Ramos (cell line): ENCODE data around the gene MFSD12.
"Not testable (repeated sequence)": the region's sequence is repeated elsewhere in the genome, so short reads cannot be mapped to it uniquely, and the experiment has no call there.

Source experiments
- in situ Hi-C: fragments of 300-500 bp; cut with MboI; formaldehyde crosslinking; loops from one replicate; pipeline ENCODE4 v1.14.3; 2022; ENCODE audit warnings: low sequenced_read_pairs; ENCODE audit not compliant: unreplicated experiment

Gene MFSD12

DNA sequence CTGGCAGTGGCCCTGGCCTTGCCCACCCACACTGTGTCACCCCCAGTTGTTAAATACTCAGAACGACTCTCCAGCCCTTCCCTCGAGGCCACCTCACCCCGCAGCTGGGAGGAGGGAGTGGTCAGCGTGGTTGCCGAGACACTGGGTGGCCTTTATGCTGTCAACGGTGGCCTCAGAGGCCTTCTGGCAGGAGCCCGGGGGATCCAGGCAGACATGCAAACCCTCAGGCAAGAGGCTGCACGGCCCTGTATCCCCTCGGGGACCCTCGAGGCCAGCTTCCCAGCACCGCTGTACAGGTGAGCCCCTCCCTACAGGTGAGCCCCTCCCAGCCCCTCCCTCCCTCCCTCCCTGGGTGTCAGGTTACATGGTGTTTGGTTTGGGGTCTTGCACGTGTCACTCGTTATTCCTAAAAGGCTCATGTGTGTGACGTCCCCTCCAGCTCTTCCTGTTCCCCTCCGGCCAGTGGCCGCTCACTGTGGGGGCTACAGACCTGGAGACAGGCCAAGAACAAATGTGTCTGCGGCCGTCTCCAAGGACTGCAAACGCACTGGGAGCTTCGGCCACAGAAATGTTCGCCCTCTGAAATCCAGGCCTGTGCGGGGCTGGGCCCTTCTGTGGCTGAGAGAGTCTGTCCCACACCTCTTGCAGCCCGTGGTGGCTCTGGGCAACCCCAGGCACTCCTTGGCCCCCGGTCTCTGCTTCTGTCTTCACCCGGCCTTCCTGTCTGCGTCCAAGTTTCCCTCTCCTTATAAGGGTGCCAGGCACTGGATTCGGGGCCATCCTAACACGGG is 18.2 kb downstream of the MFSD12 start, which contains the start of gene TEKTIP1:
TSS of gene TEKTIP1 (plus strand) at position 210 of the 791 bp plus-strand sequence. CDS start at position 214, 4 bp downstream.
- in situ Hi-C loops, result no loop called here

- in situ Hi-C loops, result no loop called here
These were observed 19.0 kb downstream of the MFSD12 start for GRCh38 chr19:3538258-3538929.

GRCh38 chr19:3537438-3538240 is 19.7 kb downstream of the MFSD12 start:
- in situ Hi-C loops, result no loop called here

GRCh38 chr19:3537101-3537437 is 20.3 kb downstream of the MFSD12 start:
- in situ Hi-C loops, result no loop called here

- in situ Hi-C loops, result no loop called here
These were observed 20.8 kb downstream of the MFSD12 start for GRCh38 chr19:3536429-3537100.

GRCh38 chr19:3535981-3536380 is 21.4 kb downstream of the MFSD12 start:
- in situ Hi-C loops, result no loop called here

- in situ Hi-C loops, result no loop called here
These were observed 21.8 kb downstream of the MFSD12 start for GRCh38 chr19:3535563-3535965.

- in situ Hi-C loops, result no loop called here
These were observed 22.2 kb downstream of the MFSD12 start for GRCh38 chr19:3535235-3535535.

DNA sequence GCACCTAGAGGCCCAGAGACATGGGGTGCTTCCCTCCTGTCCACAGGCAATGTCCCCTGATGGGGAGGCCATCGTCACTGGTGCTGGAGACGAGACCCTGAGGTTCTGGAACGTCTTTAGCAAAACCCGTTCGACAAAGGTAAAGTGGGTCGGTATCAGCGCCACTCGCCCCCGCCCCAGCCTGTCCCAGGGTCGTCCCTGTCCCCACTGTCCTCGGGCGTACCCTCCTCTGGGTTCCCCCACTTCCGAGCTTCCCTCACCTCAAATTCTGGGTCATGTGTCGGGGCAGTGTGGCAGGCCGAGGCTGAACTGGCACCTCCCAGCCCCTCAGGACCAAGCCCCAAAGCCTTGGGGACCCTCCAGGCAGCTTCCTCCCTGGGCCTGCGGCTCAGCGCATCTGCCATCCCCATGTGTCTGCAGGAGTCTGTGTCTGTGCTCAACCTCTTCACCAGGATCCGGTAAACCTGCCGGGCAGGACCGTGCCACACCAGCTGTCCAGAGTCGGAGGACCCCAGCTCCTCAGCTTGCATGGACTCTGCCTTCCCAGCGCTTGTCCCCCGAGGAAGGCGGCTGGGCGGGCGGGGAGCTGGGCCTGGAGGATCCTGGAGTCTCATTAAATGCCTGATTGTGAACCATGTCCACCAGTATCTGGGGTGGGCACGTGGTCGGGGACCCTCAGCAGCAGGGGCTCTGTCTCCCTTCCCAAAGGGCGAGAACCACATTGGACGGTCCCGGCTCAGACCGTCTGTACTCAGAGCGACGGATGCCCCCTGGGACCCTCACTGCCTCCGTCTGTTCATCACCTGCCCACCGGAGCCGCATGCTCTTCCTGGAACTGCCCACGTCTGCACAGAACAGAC is 22.8 kb downstream of the MFSD12 start:
- in situ Hi-C loops, result no loop called here

GRCh38 chr19:3533563-3534216 is 23.7 kb downstream of the MFSD12 start:
- in situ Hi-C loops, result no loop called here

DNA sequence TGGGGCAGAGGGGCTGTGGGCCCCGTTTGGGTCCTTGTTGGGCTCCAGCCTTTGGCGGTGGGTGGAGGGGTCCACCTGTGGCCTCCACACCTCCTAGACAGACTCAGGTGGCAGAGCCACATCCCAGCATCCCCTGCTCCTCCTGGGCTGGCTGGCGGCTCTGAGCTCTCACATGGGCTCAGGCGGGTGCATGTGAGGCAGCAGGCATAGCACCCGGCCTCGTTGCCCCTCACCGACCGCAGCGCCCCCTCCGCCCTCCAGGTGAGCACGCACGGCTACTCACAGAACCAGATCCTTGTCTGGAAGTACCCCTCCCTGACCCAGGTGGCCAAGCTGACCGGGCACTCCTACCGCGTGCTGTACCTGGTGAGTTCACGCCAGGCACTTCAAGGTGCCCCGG is 24.4 kb downstream of the MFSD12 start:
- in situ Hi-C loops, result no loop called here

- in situ Hi-C loops, result no loop called here
These were observed 25.1 kb downstream of the MFSD12 start for GRCh38 chr19:3532154-3532786.

DNA sequence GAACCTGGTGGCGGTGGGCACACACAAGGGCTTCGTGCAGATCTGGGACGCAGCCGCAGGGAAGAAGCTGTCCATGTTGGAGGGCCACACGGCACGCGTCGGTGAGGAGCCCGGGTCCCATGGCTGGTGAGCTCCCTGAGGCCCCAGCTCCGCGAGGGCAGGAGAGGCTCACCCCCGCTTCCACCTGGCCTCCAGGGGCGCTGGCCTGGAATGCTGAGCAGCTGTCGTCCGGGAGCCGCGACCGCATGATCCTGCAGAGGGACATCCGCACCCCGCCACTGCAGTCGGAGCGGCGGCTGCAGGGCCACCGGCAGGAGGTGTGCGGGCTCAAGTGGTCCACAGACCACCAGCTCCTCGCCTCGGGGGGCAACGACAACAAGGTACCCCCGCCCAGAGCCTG is 25.7 kb downstream of the MFSD12 start:
- in situ Hi-C loops, result no loop called here

DNA sequence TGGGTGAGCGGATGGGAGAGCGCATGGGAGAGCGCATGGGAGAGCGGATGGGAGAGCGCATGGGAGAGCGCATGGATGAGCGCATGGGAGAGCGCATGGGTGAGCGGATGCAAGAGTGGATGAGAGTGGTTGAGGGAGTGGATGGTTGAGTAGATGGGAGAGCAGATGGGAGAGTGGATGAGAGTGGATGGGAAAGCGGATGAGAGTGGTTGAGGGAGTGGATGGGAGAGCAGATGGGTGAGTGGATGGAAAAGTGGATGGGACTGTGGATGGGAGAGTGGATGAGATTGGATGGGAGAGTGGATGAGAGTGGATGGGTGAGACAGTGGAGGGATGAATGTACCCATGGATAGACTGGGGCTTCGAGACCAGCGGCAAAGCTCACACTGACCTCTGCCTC is 27.0 kb downstream of the MFSD12 start:
- in situ Hi-C loops, result no loop called here

DNA sequence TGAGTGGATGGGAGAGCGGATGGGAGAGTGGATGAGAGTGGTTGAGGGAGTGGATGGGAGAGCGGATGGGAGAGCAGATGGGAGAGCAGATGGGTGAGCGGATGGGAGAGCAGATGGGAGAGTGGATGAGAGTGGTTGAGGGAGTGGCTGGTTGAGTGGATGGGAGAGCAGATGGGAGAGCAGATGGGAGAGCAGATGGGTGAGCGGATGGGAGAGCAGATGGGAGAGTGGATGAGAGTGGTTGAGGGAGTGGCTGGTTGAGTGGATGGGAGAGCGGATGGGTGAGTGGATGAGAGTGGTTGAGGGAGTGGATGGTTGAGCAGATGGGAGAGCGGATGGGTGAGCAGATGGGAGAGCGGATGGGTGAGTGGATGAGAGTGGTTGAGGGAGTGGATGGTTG is 28.1 kb downstream of the MFSD12 start:
- in situ Hi-C loops, result not testable (repeated sequence)

DNA sequence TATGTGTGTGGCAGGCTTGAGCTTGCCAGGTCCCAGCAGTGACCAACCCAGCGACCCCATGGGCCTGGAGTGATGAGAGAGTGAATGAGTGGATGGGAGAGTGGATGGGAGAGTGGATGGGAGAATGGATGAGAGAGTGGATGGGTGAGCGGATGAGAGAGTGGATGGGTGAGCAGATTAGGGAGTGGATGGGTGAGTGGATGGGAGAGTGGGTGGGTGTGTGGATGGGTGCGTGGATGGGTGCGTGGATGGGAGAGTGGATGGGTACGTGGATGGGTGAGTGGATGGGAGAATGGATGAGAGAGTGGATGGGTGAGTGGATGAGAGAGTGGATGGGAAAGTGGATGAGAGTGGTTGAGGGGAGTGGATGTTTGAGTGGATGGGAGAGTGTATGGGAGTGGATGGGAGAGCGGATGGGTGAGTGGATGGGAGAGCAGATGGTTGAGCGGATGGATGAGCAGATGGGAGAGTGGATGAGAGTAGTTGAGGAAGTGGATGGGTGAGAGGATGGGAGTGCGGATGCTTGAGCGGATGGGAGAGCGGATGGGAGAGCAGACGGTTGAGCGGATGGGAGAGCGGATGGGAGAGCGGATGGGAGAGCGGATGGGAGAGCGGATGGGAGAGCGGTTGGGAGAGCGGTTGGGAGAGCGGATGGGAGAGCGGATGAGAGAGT is 28.7 kb downstream of the MFSD12 start:
- in situ Hi-C loops, result no loop called here

DNA sequence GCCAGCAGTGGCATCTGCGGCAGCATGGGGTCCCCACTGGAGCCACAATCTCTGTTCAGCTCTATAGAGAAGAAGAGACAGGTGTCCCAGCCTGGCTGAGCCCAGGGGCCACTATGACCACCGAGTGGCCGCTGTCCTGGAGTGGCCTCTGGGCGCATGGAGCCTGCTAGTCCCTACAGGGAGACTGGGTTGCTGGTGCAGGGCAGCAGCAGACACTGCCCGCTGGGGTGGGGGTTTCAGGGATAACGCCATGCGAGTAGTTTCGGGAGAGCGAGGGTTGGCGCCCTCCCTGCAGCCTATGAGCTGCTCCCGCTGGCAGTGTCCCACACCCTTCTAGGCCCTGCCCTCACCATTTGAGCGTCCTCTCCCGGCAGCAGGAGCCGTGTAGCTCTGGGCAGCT is 29.3 kb downstream of the MFSD12 start:
- in situ Hi-C loops, result no loop called here

- in situ Hi-C loops, result no loop called here
These were observed 30.0 kb downstream of the MFSD12 start for GRCh38 chr19:3527238-3527910.
